Esophagus (tissue), 2 donors: Measurements from ENCODE around the gene RASSF4. TPM values are rescaled to one million over a fixed set of nuclear protein-coding genes. Genes with fewer than 3 reads are reported as not detected.

Experiments
- H3K27ac ChIP-seq, 2 donors: one replicate each; pipeline ENCODE4 v1.5.1; 2013; ENCODE audit warnings: low read depth in 2 of 2, mild to moderate bottlenecking in 2 of 2, inconsistent platforms in 1 of 2, low read length in 1 of 2, moderate library complexity in 1 of 2
- H3K27me3 ChIP-seq, 2 donors: one replicate each; pipeline ENCODE4 v1.6.1; 2013; ENCODE audit warnings: low read length in 2 of 2, control low read depth in 1 of 2, mild to moderate bottlenecking in 1 of 2; ENCODE audit not compliant: insufficient read depth in 2 of 2, control insufficient read depth in 1 of 2
- H3K36me3 ChIP-seq, 2 donors: one replicate each; pipeline ENCODE4 v1.6.1; 2013; ENCODE audit warnings: low read length in 1 of 2; ENCODE audit not compliant: control insufficient read depth in 2 of 2, insufficient read depth in 2 of 2
- H3K4me1 ChIP-seq, 2 donors: one replicate each; pipeline ENCODE4 v1.6.1; 2013; ENCODE audit warnings: low read length in 1 of 2; ENCODE audit not compliant: control insufficient read depth in 2 of 2, insufficient read depth in 2 of 2
- H3K4me3 ChIP-seq, 2 donors: one replicate each; pipeline ENCODE4 v1.5.1; 2013; ENCODE audit warnings: low read length in 2 of 2, mild to moderate bottlenecking in 2 of 2, low read depth in 1 of 2, moderate library complexity in 1 of 2
- H3K9me3 ChIP-seq, 2 donors: one replicate each; pipeline ENCODE4 v1.6.1; 2013; ENCODE audit warnings: mild to moderate bottlenecking in 2 of 2, low read depth in 1 of 2, low read length in 1 of 2, moderate library complexity in 1 of 2; ENCODE audit not compliant: control insufficient read depth in 2 of 2, insufficient read depth in 1 of 2
- WGBS, 2 donors: extraction: QIAGEN DNeasy Blood & Tissue Kit; methylation state at CpG; one replicate each; pipeline ENCODE4 v1.1.7; 2013; 5-methylcytosine and 5-hydroxymethylcytosine counted together
- polyA plus RNA-seq, 2 donors: library from polyadenylated mRNA; stranded (reverse); fragments of 200-250 nt; gene quantifications; one replicate each; pipeline ENCODE4 v1.2.3, GENCODE V29; 2013
- donor health status: healthy with polysubstance abuse.
- donor health status: Bipolar disorder and iron deficiency.

Gene RASSF4
- polyA plus RNA-seq, 2 donors: 3.6 to 3.7 TPM

- Histone ChIP-seq H3K27me3 (no peaks in the 10 kb centered on the region), H3K27ac (no peak overlapping the region), H3K4me3 (no peak overlapping the region), H3K36me3 (peaks cover 0 to 2% of the 10 kb centered on the region in 2 donors), H3K9me3 (peaks cover 0 to 2% of the 10 kb centered on the region in 2 donors), H3K4me1 (peaks cover 10 to 13% of the 10 kb centered on the region in 2 donors)
- WGBS, 2 donors: 94 to 95% methylated on average over 8 of the region's 8 CpGs
Measured at GRCh38 chr10:44992732-44993225, 33.2 kb downstream of the RASSF4 start.

GRCh38 chr10:44993226-44993921, 33.8 kb downstream of the RASSF4 start:
- peak overlapping the region in 1 of 2 donors; percentile 12 for H3K27ac ChIP-seq
- H3K9me3 ChIP-seq: peaks cover 0 to 2% of the 10 kb centered on the region in 2 donors
- 90 to 95% methylated on average over 14 of the region's 14 CpGs for WGBS, 2 donors
- H3K4me3 ChIP-seq: no peak overlapping the region
- H3K36me3 ChIP-seq: peaks cover 0 to 2% of the 10 kb centered on the region in 2 donors
- peaks cover 10 to 13% of the 10 kb centered on the region in 2 donors for H3K4me1 ChIP-seq
- no peaks in the 10 kb centered on the region for H3K27me3 ChIP-seq

GRCh38 chr10:44993922-44994751, 34.5 kb downstream of the RASSF4 start:
- H3K36me3 ChIP-seq: peaks cover 0 to 2% of the 10 kb centered on the region in 2 donors
- H3K4me1 ChIP-seq: peaks cover 10 to 13% of the 10 kb centered on the region in 2 donors
- H3K27me3 ChIP-seq: no peaks in the 10 kb centered on the region
- H3K9me3 ChIP-seq: peaks cover 0 to 2% of the 10 kb centered on the region in 2 donors
- 87% methylated on average over 11 of the region's 11 CpGs for WGBS, 2 donors
- H3K27ac ChIP-seq: peak overlapping the region; percentile 24 to 57
- no peak overlapping the region for H3K4me3 ChIP-seq

GRCh38 chr10:44994752-44995530, 35.3 kb downstream of the RASSF4 start:
- H3K27me3 ChIP-seq: no peaks in the 10 kb centered on the region
- H3K4me1 ChIP-seq: peaks cover 10 to 13% of the 10 kb centered on the region in 2 donors
- H3K36me3 ChIP-seq: peaks cover 0 to 2% of the 10 kb centered on the region in 2 donors
- H3K9me3 ChIP-seq: peaks cover 0 to 2% of the 10 kb centered on the region in 2 donors
- no peak overlapping the region for H3K4me3 ChIP-seq
- peak overlapping the region; percentile 57 to 83 for H3K27ac ChIP-seq
- 58 to 64% methylated on average over 9 of the region's 9 CpGs for WGBS, 2 donors

GRCh38 chr10:44995581-44995913, 35.9 kb downstream of the RASSF4 start:
- Histone ChIP-seq H3K27ac (peak overlapping the region; percentile 57 to 61), H3K27me3 (no peaks in the 10 kb centered on the region), H3K4me3 (no peak overlapping the region), H3K9me3 (peaks cover 0 to 2% of the 10 kb centered on the region in 2 donors), H3K36me3 (peaks cover 0 to 2% of the 10 kb centered on the region in 2 donors), H3K4me1 (peaks cover 10 to 13% of the 10 kb centered on the region in 2 donors)
- 31 to 52% methylated on average over 4 of the region's 4 CpGs for WGBS, 2 donors

GRCh38 chr10:44995914-44996669, 36.5 kb downstream of the RASSF4 start:
- Histone ChIP-seq H3K36me3 (peaks cover 0 to 2% of the 10 kb centered on the region in 2 donors), H3K9me3 (peaks cover 0 to 2% of the 10 kb centered on the region in 2 donors), H3K27ac (peak overlapping the region; percentile 57 to 93), H3K4me3 (no peak overlapping the region), H3K4me1 (peaks cover 10 to 13% of the 10 kb centered on the region in 2 donors), H3K27me3 (no peaks in the 10 kb centered on the region)
- 47 to 50% methylated on average over 9 of the region's 9 CpGs for WGBS, 2 donors

- WGBS, 2 donors: 90 to 91% methylated on average over 6 of the region's 6 CpGs
- Histone ChIP-seq H3K4me3 (no peak overlapping the region), H3K9me3 (peaks cover 0 to 2% of the 10 kb centered on the region in 2 donors), H3K36me3 (peaks cover 0 to 2% of the 10 kb centered on the region in 2 donors), H3K27me3 (no peaks in the 10 kb centered on the region), H3K4me1 (peaks cover 9 to 10% of the 10 kb centered on the region in 2 donors), H3K27ac (peak overlapping the region; percentile 57 to 93)
Measured at GRCh38 chr10:44997105-44997748, 37.6 kb downstream of the RASSF4 start.

- Histone ChIP-seq H3K27ac (peak overlapping the region in 1 of 2 donors; percentile 41), H3K27me3 (no peaks in the 10 kb centered on the region), H3K36me3 (no peaks in the 10 kb centered on the region), H3K9me3 (peaks cover 0 to 2% of the 10 kb centered on the region in 2 donors), H3K4me3 (no peak overlapping the region), H3K4me1 (peaks cover 8% of the 10 kb centered on the region in 2 donors)
- 80 to 84% methylated on average over 6 of the region's 6 CpGs for WGBS, 2 donors
Measured at GRCh38 chr10:44998146-44998631, 38.6 kb downstream of the RASSF4 start.
